Liver (tissue), 9 donors: ENCODE measurements around the gene MED12L. TPM values are rescaled to one million over a fixed set of nuclear protein-coding genes. Genes with fewer than 3 reads are reported as not detected.

Experiments used
- DNase-seq: peaks from one replicate; pipeline ENCODE4 v3.0.0-alpha.2; 2017; ENCODE audit warnings: low spot score
- H3K27ac ChIP-seq, 2 donors: one replicate each; pipeline ENCODE4 v1.7.0; 2013; ENCODE audit warnings: inconsistent platforms in 2 of 2, low read length in 2 of 2, control low read depth in 1 of 2, low read depth in 1 of 2, mild to moderate bottlenecking in 1 of 2
- H3K27me3 ChIP-seq, 4 donors: one replicate each; pipeline versions ENCODE4 v1.6.1 to v1.7.0; 2013; ENCODE audit warnings: low read length in 3 of 4, inconsistent platforms in 1 of 4, mild to moderate bottlenecking in 1 of 4, moderate library complexity in 1 of 4; ENCODE audit not compliant: control insufficient read depth in 4 of 4, insufficient read depth in 4 of 4
- H3K36me3 ChIP-seq, 4 donors: one replicate each; pipeline versions ENCODE4 v1.6.1 to v1.7.0; 2013; ENCODE audit warnings: low read length in 3 of 4, mild to moderate bottlenecking in 3 of 4, low read depth in 1 of 4, moderate library complexity in 1 of 4; ENCODE audit not compliant: control insufficient read depth in 4 of 4, insufficient read depth in 3 of 4
- H3K4me1 ChIP-seq, 4 donors: one replicate each; pipeline versions ENCODE4 v1.6.1 to v1.7.0; 2013; ENCODE audit warnings: low read length in 3 of 4, mild to moderate bottlenecking in 3 of 4, moderate library complexity in 1 of 4; ENCODE audit not compliant: control insufficient read depth in 4 of 4, insufficient read depth in 4 of 4
- H3K4me3 ChIP-seq, 3 donors: one replicate each; pipeline versions ENCODE4 v1.6.1 to v1.7.0; 2013; ENCODE audit warnings: low read length in 3 of 3, control low read depth in 1 of 3, low read depth in 1 of 3, mild to moderate bottlenecking in 1 of 3
- H3K9ac ChIP-seq, 2 donors: one replicate each; pipeline ENCODE4 v1.7.0; 2013; ENCODE audit warnings: low read length in 2 of 2, mild to moderate bottlenecking in 2 of 2, moderate library complexity in 2 of 2, control low read depth in 1 of 2, low read depth in 1 of 2
- H3K9me3 ChIP-seq, 4 donors: one replicate each; pipeline versions ENCODE4 v1.6.1 to v1.7.0; 2013; ENCODE audit warnings: low read length in 3 of 4; ENCODE audit not compliant: control insufficient read depth in 4 of 4
- ATF3 ChIP-seq: IDR thresholded peaks from 2 replicates; pipeline ENCODE4 v1.6.1; 2016; ENCODE audit warnings: antibody characterized with exemption
- CTCF ChIP-seq: fragments of 150-350 bp; IDR thresholded peaks from 2 replicates; pipeline ENCODE4 v1.5.1; 2017; ENCODE audit warnings: improper control_type of control experiment, low read depth, low read length; ENCODE audit not compliant: missing input control
- EGR1 ChIP-seq, 2 donors: IDR thresholded peaks; 2 replicates each; pipeline ENCODE4 v1.6.1; 2016 to 2018; ENCODE audit warnings: antibody characterized with exemption in 2 of 2, low read depth in 2 of 2
- FOXA1 ChIP-seq: IDR thresholded peaks from 2 replicates; pipeline ENCODE4 v1.6.1; 2016; ENCODE audit warnings: antibody characterized with exemption
- FOXA2 ChIP-seq: IDR thresholded peaks from 2 replicates; pipeline ENCODE4 v1.6.1; 2016; ENCODE audit warnings: antibody characterized with exemption
- GABPA ChIP-seq, 2 donors: IDR thresholded peaks in 1 of 2; conservative IDR thresholded peaks in 1 of 2; 2 replicates each; pipeline ENCODE4 v1.6.1; 2016; ENCODE audit warnings: antibody characterized with exemption in 2 of 2, mild to moderate bottlenecking in 1 of 2, moderate library complexity in 1 of 2
- HNF4A ChIP-seq, 2 donors: conservative IDR thresholded peaks; 2 replicates each; pipeline ENCODE4 v1.6.1; 2016; ENCODE audit warnings: antibody characterized with exemption in 2 of 2, mild to moderate bottlenecking in 2 of 2
- HNF4G ChIP-seq: IDR thresholded peaks from 2 replicates; pipeline ENCODE4 v1.6.1; 2016; ENCODE audit warnings: antibody characterized with exemption
- JUND ChIP-seq, 2 donors: IDR thresholded peaks; 2 replicates each; pipeline ENCODE4 v1.6.1; 2016; ENCODE audit warnings: antibody characterized with exemption in 2 of 2
- MAX ChIP-seq: IDR thresholded peaks from 2 replicates; pipeline ENCODE4 v1.6.1; 2016; ENCODE audit warnings: antibody characterized with exemption
- NR2F2 ChIP-seq: IDR thresholded peaks from 2 replicates; pipeline ENCODE4 v1.6.1; 2016; ENCODE audit warnings: antibody characterized with exemption
- RAD21 ChIP-seq, 2 donors: IDR thresholded peaks; 2 replicates each; pipeline ENCODE4 v1.6.1; 2016; ENCODE audit warnings: antibody characterized with exemption in 2 of 2, mild to moderate bottlenecking in 2 of 2
- REST ChIP-seq: IDR thresholded peaks from 2 replicates; pipeline ENCODE4 v1.6.1; 2016; ENCODE audit warnings: antibody characterized with exemption, mild to moderate bottlenecking
- RXRA ChIP-seq, 2 donors: IDR thresholded peaks; 2 replicates each; pipeline ENCODE4 v1.6.1; 2017 to 2018; ENCODE audit warnings: antibody characterized with exemption in 2 of 2, mild to moderate bottlenecking in 1 of 2
- SP1 ChIP-seq: IDR thresholded peaks from 2 replicates; pipeline ENCODE4 v1.6.1; 2018; ENCODE audit warnings: antibody characterized with exemption, mild to moderate bottlenecking
- TAF1 ChIP-seq: conservative IDR thresholded peaks from 2 replicates; pipeline ENCODE4 v1.6.1; 2016; ENCODE audit warnings: antibody characterized with exemption, mild to moderate bottlenecking
- YY1 ChIP-seq: IDR thresholded peaks from 2 replicates; pipeline ENCODE4 v1.6.1; 2016; ENCODE audit warnings: antibody characterized with exemption, mild to moderate bottlenecking
- ZBTB33 ChIP-seq: IDR thresholded peaks from 2 replicates; pipeline ENCODE4 v1.6.1; 2016; ENCODE audit warnings: antibody characterized with exemption
- WGBS: extraction: QIAGEN DNeasy Blood & Tissue Kit; methylation state at CpG from one replicate; pipeline ENCODE4 v1.1.7; 2013; 5-methylcytosine and 5-hydroxymethylcytosine counted together
- polyA plus RNA-seq, 2 donors: library from polyadenylated mRNA; stranded (reverse) in 1 of 2; unstranded in 1 of 2; fragments of 200-250 nt in 1 of 2; fragments of >200 nt in 1 of 2; fragmentation: Nextera tagmentation in 1 of 2; extraction: Ambion mirVana in 1 of 2; gene quantifications; one replicate each; pipeline versions ENCODE4 v1.2.1 to v1.2.3, GENCODE V29; 2013 to 2015
- total RNA-seq, 2 donors: library from RNA; depleted of rRNA; stranded (reverse); fragments of >200 nt; gene quantifications; one replicate each; pipeline ENCODE4 v1.2.3, GENCODE V29; 2014
- donor health status: healthy.
- donor health status: healthy.
- donor health status: healthy.
- donor health status: healthy.
- donor health status: healthy.

Gene MED12L
- total and polyA plus RNA-seq, 4 donors = 0.02 to 2.1 (median 0.49) TPM

GRCh38 chr3:151301787-151302186, 216.3 kb downstream of the MED12L start:
- no peaks in the 10 kb centered on the region for H3K4me1 ChIP-seq
- no peak for DNase-seq
- H3K4me3 ChIP-seq = no peak overlapping the region
- TF ChIP-seq REST (no peak), NR2F2 (no peak), FOXA2 (no peak), GABPA (IDR thresholded peaks at IDR 0.05 in 1 of 2, conservative IDR thresholded peaks at IDR 0.05 in 1 of 2) (no peak), ATF3 (no peak), RAD21 (IDR thresholded peaks at IDR 0.05) (no peak), SP1 (no peak), FOXA1 (no peak), ZBTB33 (no peak), HNF4A (conservative IDR thresholded peaks at IDR 0.05) (no peak), MAX (no peak), TAF1 (no peak), CTCF (no peak), RXRA (IDR thresholded peaks at IDR 0.05) (no peak), JUND (IDR thresholded peaks at IDR 0.05) (no peak), EGR1 (IDR thresholded peaks at IDR 0.05; ENCODE audit: low read depth in 2 of 2) (no peak), HNF4G (no peak), YY1 (no peak)
- H3K36me3 ChIP-seq = no peaks in the 10 kb centered on the region
- no peaks in the 10 kb centered on the region for H3K9me3 ChIP-seq
- peaks cover 0 to 2% (median 0%) of the 10 kb centered on the region in 4 donors for H3K27me3 ChIP-seq
- no peak overlapping the region for H3K9ac ChIP-seq
- 89% methylated on average over 3 of the region's 3 CpGs for WGBS
- H3K27ac ChIP-seq = no peak overlapping the region
